Prostate gland (tissue), 2 donors: Measurements from ENCODE around the gene EFCAB13.

ENCODE experiments used
- POLR2A ChIP-seq: fragments of 450-650 bp; IDR thresholded peaks from one replicate; pipeline ENCODE4 v1.6.1; 2016; ENCODE audit warnings: antibody characterized with exemption, mild to moderate bottlenecking
- POLR2AphosphoS5 ChIP-seq: sonication (generic); formaldehyde crosslinking; IDR thresholded peaks from one replicate; pipeline ENCODE4 v1.6.1; 2017; ENCODE audit warnings: antibody characterized with exemption
- TF ChIP-seq, protein P1 (sequence below), 4 experiments: fragments of 200-600 bp in 2 of 4; fragments of 450-650 bp in 2 of 4; sonication (generic) in 2 of 4; IDR thresholded peaks; 1 replicate in 3 of 4; 2 replicates in 1 of 4; pipeline ENCODE4 v1.5.1; 2016 to 2019; ENCODE audit warnings: antibody characterized with exemption in 4 of 4, mild to moderate bottlenecking in 2 of 4, moderate library complexity in 2 of 4

DNA sequence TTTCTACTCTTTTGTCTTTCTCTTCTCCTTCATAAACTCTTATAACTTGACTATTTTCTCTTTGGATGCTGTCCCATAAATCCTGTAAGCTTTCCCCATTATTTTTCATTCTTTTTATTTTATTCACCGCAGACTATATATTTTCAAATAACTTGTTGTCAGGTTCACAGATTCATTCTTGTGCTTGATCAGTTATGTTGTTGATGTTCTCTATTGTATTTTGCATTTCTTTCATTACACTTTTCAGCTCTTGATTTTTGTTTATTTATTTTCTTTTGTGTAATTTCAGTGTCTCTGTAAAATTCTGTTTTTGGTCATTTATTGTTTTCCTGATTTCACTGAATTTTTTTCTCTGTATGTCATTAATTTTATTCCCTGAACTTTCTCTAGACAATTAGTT lies 49.2 kb downstream of the EFCAB13 start:
- TF ChIP-seq, protein P1, sequence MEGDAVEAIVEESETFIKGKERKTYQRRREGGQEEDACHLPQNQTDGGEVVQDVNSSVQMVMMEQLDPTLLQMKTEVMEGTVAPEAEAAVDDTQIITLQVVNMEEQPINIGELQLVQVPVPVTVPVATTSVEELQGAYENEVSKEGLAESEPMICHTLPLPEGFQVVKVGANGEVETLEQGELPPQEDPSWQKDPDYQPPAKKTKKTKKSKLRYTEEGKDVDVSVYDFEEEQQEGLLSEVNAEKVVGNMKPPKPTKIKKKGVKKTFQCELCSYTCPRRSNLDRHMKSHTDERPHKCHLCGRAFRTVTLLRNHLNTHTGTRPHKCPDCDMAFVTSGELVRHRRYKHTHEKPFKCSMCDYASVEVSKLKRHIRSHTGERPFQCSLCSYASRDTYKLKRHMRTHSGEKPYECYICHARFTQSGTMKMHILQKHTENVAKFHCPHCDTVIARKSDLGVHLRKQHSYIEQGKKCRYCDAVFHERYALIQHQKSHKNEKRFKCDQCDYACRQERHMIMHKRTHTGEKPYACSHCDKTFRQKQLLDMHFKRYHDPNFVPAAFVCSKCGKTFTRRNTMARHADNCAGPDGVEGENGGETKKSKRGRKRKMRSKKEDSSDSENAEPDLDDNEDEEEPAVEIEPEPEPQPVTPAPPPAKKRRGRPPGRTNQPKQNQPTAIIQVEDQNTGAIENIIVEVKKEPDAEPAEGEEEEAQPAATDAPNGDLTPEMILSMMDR (IDR thresholded peaks at IDR 0.05), result no peak
- TF ChIP-seq POLR2A (no peak), POLR2AphosphoS5 (no peak)
